Naive B cell (primary cell): ENCODE data around the gene TRHDE. TPM values are rescaled to one million over a fixed set of nuclear protein-coding genes. Genes with fewer than 3 reads are reported as not detected.

Source experiments
- ATAC-seq, 2 donors: fragments of 150-1000 bp; cut with Tn5 transposase; 2 replicates each; pipeline ENCODE4 v1.10.0; 2021; ENCODE audit warnings: low read depth in 2 of 2, mild to moderate bottlenecking in 2 of 2, moderate library complexity in 2 of 2
- DNase-seq: peaks from one replicate; pipeline ENCODE4 v3.0.0; 2022
- H3K27ac Mint-ChIP-seq, 6 donors: one replicate each; pipeline ENCODE4 v1.8.0; 2020 to 2022; ENCODE audit warnings: mild to moderate bottlenecking in 6 of 6, mixed read lengths in 6 of 6, moderate library complexity in 5 of 6, inconsistent platforms in 2 of 6
- H3K27me3 Mint-ChIP-seq, 3 donors: one replicate each; pipeline ENCODE4 v1.8.0; 2021 to 2022; ENCODE audit warnings: mixed read lengths in 3 of 3, mild to moderate bottlenecking in 1 of 3
- H3K36me3 Mint-ChIP-seq, 2 donors: one replicate each; pipeline ENCODE4 v1.8.0; 2020 to 2022; ENCODE audit warnings: mixed read lengths in 2 of 2, inconsistent platforms in 1 of 2, mild to moderate bottlenecking in 1 of 2
- H3K4me1 Mint-ChIP-seq, 3 donors: one replicate each; pipeline ENCODE4 v1.8.0; 2020 to 2022; ENCODE audit warnings: mixed read lengths in 3 of 3, inconsistent platforms in 1 of 3, mild to moderate bottlenecking in 1 of 3, moderate library complexity in 1 of 3
- H3K4me3 Mint-ChIP-seq, 8 donors: one replicate each; pipeline ENCODE4 v1.8.0; 2020 to 2022; ENCODE audit warnings: mild to moderate bottlenecking in 8 of 8, mixed read lengths in 8 of 8, moderate library complexity in 8 of 8, inconsistent platforms in 2 of 8
- H3K9me3 Mint-ChIP-seq, 7 donors: one replicate each; pipeline ENCODE4 v1.8.0; 2020 to 2022; ENCODE audit warnings: mixed read lengths in 7 of 7, mild to moderate bottlenecking in 5 of 7, inconsistent platforms in 2 of 7, moderate library complexity in 1 of 7
- polyA plus RNA-seq, 6 donors: library from polyadenylated mRNA; unstranded; fragments of 300-500 nt; fragmentation: Illumina TruSeq; gene quantifications; one replicate each; pipeline ENCODE4 v1.2.3, GENCODE V29; 2021; ENCODE audit warnings: low read depth in 6 of 6

TRHDE gene
- polyA plus RNA-seq, 6 donors from 2014 or later = not detected

DNA sequence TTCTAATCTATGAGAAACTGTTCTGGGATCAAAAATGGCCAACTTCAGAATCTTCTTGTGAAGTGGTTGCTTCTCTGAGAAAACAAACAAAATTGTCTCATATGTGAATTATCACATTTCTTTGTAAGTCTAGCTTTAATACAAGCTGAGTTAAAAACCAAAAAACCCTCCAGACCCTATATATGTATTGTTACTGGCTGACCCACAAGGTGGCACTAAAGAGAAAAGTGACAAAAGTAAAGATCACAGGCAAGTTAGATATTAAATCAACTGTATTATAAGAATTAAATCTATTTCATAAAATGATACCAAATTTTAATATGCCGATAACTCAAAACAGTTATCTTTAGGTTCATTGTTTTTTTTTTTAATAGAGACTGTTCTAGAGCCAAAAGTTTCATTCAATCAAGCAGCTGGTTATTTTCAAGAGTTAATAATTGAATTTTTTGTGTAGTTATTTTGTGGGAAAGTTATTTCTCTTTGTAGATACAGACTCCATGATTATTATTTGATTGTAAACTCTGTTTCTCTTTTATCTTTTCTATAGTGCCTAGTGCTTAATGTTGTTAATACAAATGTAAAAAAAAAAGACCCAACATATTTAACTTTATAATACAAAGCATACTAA lies 7.5 kb upstream of the TRHDE start:
- no peak overlapping the region for H3K4me3 Mint-ChIP-seq
- H3K4me1 Mint-ChIP-seq = no peaks in the 10 kb centered on the region
- no peaks in the 10 kb centered on the region for H3K36me3 Mint-ChIP-seq
- ATAC-seq (no peak), DNase-seq (no peak)
- no peak overlapping the region for H3K27ac Mint-ChIP-seq
- peaks cover 0 to under 1% (median 0%) of the 10 kb centered on the region in 7 donors for H3K9me3 Mint-ChIP-seq
- H3K27me3 Mint-ChIP-seq = peaks cover 0 to 10% (median 6%) of the 10 kb centered on the region in 3 donors

DNA sequence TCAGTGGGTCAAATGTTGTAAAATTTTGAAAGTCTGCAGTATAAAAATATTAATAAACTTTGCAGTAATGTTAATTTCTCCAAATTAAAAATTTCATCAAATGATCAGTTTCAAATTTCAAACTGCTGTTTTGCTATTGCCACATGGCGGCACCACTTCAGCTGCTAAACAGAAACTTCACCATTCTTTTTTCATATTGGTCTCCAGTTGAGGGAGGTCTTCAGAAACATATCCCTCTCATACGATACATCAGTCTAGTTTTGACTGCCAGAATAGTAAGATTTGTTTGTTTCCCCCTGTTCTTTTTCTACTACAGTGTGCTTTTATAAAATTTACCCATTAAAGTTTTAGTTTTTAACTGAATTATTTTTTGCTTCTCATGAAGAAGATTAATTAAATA lies 4.2 kb upstream of the TRHDE start:
- DNase-seq (no peak), ATAC-seq (no peak)
- H3K4me1 Mint-ChIP-seq = peaks cover 0 to 6% (median 5%) of the 10 kb centered on the region in 3 donors
- peaks cover 0 to 2% (median 0%) of the 10 kb centered on the region in 7 donors for H3K9me3 Mint-ChIP-seq
- H3K4me3 Mint-ChIP-seq = no peak overlapping the region
- peaks cover 15 to 29% (median 26%) of the 10 kb centered on the region in 3 donors for H3K27me3 Mint-ChIP-seq
- peaks cover 0 to 6% of the 10 kb centered on the region in 2 donors for H3K36me3 Mint-ChIP-seq
- no peak overlapping the region for H3K27ac Mint-ChIP-seq

DNA sequence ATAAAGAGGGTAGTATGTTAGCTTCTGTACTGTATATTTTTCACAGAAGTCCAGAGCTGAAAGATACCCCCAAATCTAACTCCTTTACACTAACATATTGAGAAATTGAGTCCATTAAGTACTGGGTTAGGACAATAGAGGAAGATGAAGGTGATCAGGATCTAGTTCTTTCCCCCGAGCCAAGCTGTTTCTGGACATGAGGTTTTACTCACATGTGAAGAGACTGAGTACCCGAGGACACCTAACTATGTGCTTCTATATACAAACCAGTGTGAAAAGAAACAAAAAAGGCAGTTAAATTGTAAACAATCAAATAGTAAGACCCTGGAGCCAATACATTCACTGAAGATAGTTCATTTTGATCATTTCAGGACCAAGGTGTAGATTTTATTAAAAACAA lies 3.8 kb upstream of the TRHDE start:
- DNase-seq (no peak), ATAC-seq (no peak)
- H3K4me1 Mint-ChIP-seq = peaks cover 0 to 6% (median 5%) of the 10 kb centered on the region in 3 donors
- H3K36me3 Mint-ChIP-seq = peaks cover 0 to 6% of the 10 kb centered on the region in 2 donors
- H3K27ac Mint-ChIP-seq = no peak overlapping the region
- H3K4me3 Mint-ChIP-seq = no peak overlapping the region
- H3K27me3 Mint-ChIP-seq = peaks cover 15 to 29% (median 27%) of the 10 kb centered on the region in 3 donors
- H3K9me3 Mint-ChIP-seq = peaks cover 0 to 2% (median 0%) of the 10 kb centered on the region in 7 donors

DNA sequence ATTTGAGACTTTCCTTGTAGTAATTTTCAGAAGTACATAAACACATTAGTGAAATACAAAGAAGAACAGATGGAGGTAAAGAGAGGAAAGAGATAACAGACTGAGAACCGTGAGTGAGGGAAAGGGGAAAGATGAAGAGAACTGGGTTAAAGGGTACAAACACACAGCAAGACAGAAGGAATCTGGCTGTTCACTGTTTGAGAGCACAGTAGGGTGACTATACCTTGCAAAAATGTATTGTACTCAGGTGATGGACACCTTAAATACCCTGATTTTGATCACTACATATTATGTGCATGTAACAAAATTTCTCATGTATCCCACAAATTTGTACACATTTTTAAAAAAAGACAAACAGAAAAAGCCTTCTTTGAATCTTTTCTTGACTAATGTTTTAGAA lies 2.7 kb upstream of the TRHDE start:
- Mint-ChIP-seq H3K27me3 (peaks cover 25 to 39% (median 38%) of the 10 kb centered on the region in 3 donors), H3K4me3 (no peak overlapping the region), H3K4me1 (peaks cover 5 to 12% (median 5%) of the 10 kb centered on the region in 3 donors), H3K36me3 (peaks cover 0 to 6% of the 10 kb centered on the region in 2 donors), H3K9me3 (peaks cover 0 to 3% (median 0%) of the 10 kb centered on the region in 7 donors), H3K27ac (no peak overlapping the region)
- ATAC-seq (no peak), DNase-seq (no peak)

DNA sequence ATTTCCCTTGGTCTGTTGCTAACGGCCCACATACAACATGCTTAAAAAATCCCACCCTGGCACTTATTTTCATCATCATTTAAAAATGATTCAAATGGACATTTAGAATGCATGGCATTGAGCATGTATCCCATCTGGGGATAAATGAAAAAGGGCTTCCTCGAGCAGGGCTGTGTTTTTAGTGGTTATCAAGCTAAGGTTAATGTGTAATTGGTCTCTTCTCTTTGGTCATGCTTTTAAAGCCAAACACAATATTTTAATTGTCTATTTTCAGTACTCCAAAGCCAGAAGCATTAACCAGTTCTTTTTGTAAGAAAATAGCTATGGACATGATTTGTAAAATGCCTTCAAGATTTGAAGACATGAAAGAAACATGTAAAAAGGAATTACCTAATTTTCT lies 1.9 kb upstream of the TRHDE start:
- Mint-ChIP-seq H3K27ac (no peak overlapping the region), H3K4me1 (peaks cover 5 to 12% (median 5%) of the 10 kb centered on the region in 3 donors), H3K9me3 (peaks cover 0 to 3% (median 0%) of the 10 kb centered on the region in 7 donors), H3K36me3 (peaks cover 0 to 6% of the 10 kb centered on the region in 2 donors), H3K4me3 (no peak overlapping the region), H3K27me3 (peaks cover 31 to 44% (median 42%) of the 10 kb centered on the region in 3 donors)
- ATAC-seq = no peak
- no peak for DNase-seq

DNA sequence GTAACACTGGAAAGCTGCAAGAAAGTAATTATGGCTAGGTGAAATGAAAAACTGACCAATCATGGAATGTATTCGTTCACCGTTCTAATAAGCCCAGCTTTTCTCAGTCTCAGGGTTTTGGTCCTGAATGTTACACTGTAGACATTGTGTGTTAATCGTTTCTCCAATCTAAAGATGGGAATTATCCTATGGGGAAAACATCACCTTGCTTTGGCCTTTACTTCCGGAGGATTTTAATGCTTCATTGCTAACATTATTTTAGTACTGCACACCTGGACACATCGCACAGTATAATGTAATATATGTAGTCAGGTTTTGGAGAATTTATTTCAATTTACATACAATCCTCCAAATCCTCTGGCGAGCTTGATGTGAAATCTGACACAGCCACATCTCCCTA lies 1.2 kb upstream of the TRHDE start:
- H3K9me3 Mint-ChIP-seq = peaks cover 0 to 6% (median 0%) of the 10 kb centered on the region in 7 donors
- peak overlapping the region in 1 of 8 donors; percentile 10 for H3K4me3 Mint-ChIP-seq
- peaks cover 0 to 6% of the 10 kb centered on the region in 2 donors for H3K36me3 Mint-ChIP-seq
- no peak for ATAC-seq
- H3K27me3 Mint-ChIP-seq = peaks cover 31 to 44% (median 40%) of the 10 kb centered on the region in 3 donors
- DNase-seq = no peak
- H3K27ac Mint-ChIP-seq = no peak overlapping the region
- H3K4me1 Mint-ChIP-seq = peaks cover 5 to 12% (median 5%) of the 10 kb centered on the region in 3 donors

DNA sequence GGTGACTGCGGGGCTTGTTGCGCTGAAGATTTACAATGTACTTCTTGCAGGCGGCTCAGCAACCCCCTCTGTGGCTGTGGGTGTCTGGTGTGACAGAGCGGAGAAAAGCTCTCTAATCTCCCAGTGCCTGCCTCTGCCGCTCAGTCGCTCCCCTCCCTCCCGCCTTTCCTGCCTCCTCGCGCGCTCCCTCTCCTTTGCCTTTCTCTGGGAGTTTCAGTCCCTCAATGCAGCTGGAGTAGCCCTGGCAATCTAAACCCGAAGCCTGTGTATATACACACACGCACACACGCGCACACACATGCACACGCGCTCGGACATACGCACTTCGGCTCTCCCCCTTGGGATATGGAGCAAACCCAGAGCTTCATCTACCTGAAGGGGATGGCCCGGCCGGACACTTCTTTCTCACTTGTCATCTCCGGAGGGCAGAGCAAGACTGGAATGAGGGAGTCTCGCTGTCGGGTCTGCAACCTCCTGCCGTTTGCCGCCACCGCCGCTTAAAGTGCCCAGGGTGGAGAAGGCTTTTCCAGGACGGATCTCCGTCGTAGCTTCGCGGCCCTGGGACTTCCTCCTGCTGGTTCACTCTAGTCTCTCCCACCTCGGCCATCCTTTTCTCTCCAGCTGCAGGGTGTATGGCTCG lies 599 bp upstream of the TRHDE start:
- Mint-ChIP-seq H3K9me3 (peaks cover 0 to 6% (median 0%) of the 10 kb centered on the region in 7 donors), H3K27me3 (peaks cover 31 to 47% (median 43%) of the 10 kb centered on the region in 3 donors), H3K4me1 (peaks cover 5 to 12% (median 5%) of the 10 kb centered on the region in 3 donors), H3K27ac (peak overlapping the region in 1 of 6 donors; percentile 85), H3K36me3 (peaks cover 0 to 6% of the 10 kb centered on the region in 2 donors), H3K4me3 (peak overlapping the region in 7 of 8 donors; percentile 15 to 67 (median 47))
- ATAC-seq = no peak
- DNase-seq = no peak

DNA sequence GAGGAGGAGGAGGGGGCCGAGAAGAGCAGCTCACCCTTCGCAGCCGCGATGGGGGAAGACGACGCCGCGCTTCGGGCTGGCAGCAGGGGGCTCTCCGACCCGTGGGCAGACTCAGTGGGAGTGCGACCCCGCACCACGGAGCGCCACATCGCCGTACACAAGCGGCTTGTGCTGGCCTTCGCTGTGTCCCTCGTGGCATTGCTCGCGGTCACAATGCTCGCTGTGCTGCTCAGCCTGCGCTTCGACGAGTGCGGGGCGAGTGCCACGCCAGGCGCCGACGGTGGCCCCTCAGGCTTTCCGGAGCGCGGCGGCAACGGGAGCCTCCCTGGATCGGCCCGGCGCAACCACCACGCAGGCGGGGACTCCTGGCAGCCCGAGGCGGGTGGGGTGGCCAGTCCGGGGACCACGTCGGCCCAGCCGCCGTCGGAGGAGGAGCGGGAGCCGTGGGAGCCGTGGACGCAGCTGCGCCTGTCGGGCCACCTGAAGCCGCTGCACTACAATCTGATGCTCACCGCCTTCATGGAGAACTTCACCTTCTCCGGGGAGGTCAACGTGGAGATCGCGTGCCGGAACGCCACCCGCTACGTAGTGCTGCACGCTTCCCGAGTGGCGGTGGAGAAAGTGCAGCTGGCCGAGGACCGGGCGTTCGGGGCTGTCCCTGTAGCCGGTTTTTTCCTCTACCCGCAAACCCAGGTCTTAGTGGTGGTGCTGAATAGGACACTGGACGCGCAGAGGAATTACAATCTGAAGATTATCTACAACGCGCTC lies 745 bp downstream of the TRHDE start:
- ATAC-seq (no peak), DNase-seq (no peak)
- no peak overlapping the region for H3K27ac Mint-ChIP-seq
- peaks cover 5 to 12% (median 5%) of the 10 kb centered on the region in 3 donors for H3K4me1 Mint-ChIP-seq
- peaks cover 0 to 6% of the 10 kb centered on the region in 2 donors for H3K36me3 Mint-ChIP-seq
- H3K4me3 Mint-ChIP-seq = peak overlapping the region in 2 of 8 donors; percentile 57 to 72
- H3K27me3 Mint-ChIP-seq = peaks cover 31 to 53% (median 52%) of the 10 kb centered on the region in 3 donors
- H3K9me3 Mint-ChIP-seq = peaks cover 0 to 6% (median 0%) of the 10 kb centered on the region in 7 donors

DNA sequence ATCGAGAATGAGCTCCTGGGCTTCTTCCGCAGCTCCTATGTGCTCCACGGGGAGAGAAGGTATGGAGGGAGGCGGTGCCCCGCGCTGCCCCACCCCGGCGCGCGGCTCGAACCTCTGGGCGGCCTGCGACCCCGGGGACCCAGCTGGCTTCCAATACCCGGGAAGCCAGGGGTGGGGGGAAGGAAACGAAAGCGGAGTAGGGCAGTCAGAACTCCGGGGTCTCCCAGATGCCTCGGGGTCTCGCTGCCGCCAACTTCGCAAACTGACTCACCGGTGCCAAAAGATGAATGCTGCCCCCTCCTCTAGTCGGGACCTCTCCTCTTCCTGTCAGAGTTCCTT lies 1.3 kb downstream of the TRHDE start:
- Mint-ChIP-seq H3K4me1 (peaks cover 5 to 12% (median 5%) of the 10 kb centered on the region in 3 donors), H3K27me3 (peaks cover 31 to 57% (median 51%) of the 10 kb centered on the region in 3 donors), H3K27ac (no peak overlapping the region), H3K36me3 (peaks cover 0 to 6% of the 10 kb centered on the region in 2 donors), H3K9me3 (peaks cover 0 to 6% (median 0%) of the 10 kb centered on the region in 7 donors), H3K4me3 (peak overlapping the region in 3 of 8 donors; percentile 33 to 57 (median 41))
- no peak for DNase-seq
- ATAC-seq = no peak

DNA sequence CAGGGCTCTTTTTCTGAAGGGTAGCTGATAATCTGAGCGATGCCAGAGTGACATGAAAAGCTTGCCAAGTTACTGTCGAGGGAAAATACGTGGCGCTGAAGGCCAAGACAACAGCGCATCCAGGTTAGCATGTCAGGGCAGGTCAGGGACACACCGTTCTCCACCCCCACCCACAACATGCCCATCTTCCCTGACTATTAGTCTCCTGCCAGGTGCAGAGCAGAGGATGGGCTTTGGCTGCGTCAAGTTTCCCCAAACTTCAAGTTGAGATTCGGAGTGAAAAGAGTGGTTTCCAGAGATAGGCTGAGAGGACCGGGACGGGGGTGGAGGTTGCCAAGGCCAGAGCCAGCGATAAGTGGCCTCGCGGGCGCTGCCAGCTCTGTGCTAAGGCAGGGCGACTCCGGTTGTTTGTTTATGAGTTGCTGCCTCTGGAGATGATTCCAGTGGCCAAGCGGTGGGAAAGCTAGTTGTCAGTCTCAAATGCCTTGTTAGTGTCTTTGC lies 1.7 kb downstream of the TRHDE start:
- peaks cover 0 to 6% of the 10 kb centered on the region in 2 donors for H3K36me3 Mint-ChIP-seq
- peaks cover 5 to 12% (median 5%) of the 10 kb centered on the region in 3 donors for H3K4me1 Mint-ChIP-seq
- peaks cover 0 to 6% (median 0%) of the 10 kb centered on the region in 7 donors for H3K9me3 Mint-ChIP-seq
- H3K27me3 Mint-ChIP-seq = peaks cover 31 to 57% (median 50%) of the 10 kb centered on the region in 3 donors
- H3K4me3 Mint-ChIP-seq = peak overlapping the region in 4 of 8 donors; percentile 33 to 45 (median 39)
- H3K27ac Mint-ChIP-seq = no peak overlapping the region
- ATAC-seq (no peak), DNase-seq (no peak)

DNA sequence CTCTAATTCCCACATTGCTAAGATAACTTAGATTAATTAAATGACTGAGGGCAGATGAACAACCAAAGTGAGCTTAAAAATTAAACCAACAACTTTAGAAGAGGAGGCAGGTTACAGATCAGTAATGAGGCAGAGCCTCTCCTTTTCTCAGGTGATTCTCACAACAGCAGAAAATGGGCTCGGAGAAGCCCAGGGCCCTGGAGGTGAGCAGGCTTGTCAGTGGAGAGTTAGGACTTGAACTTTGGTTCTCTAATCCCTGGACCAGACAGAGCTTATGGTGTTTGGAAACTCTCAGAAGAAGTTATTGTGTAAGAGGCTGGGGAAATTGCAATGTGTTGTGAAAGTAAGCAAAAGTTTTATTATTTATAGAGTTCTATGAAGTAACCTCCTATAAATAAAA lies 2.8 kb downstream of the TRHDE start:
- H3K4me1 Mint-ChIP-seq = peaks cover 5 to 12% (median 5%) of the 10 kb centered on the region in 3 donors
- H3K27me3 Mint-ChIP-seq = peaks cover 31 to 55% (median 48%) of the 10 kb centered on the region in 3 donors
- H3K9me3 Mint-ChIP-seq = peaks cover 0 to 6% (median 0%) of the 10 kb centered on the region in 7 donors
- no peak overlapping the region for H3K27ac Mint-ChIP-seq
- no peak overlapping the region for H3K4me3 Mint-ChIP-seq
- peaks cover 0 to 6% of the 10 kb centered on the region in 2 donors for H3K36me3 Mint-ChIP-seq
- ATAC-seq (no peak), DNase-seq (no peak)

DNA sequence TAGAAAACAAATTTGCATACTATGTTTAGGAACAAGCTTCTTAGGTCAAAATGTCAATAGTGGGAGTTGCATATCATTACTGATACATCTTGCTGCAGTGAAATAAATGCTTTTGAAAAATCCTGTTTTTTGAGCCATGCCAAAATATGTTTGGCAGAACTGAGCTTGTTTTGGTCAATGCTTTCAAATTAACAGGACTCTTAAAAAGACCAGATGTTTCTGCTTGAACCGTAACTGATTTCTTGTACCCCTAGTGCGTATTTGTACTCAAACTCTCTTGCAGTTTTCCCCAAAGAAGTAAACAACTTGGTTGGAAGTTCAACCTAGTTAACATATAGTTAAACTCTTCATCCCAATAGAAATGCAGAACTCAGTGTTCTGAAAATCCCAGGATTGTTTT lies 3.4 kb downstream of the TRHDE start:
- peaks cover 5 to 12% (median 5%) of the 10 kb centered on the region in 3 donors for H3K4me1 Mint-ChIP-seq
- DNase-seq (no peak), ATAC-seq (no peak)
- H3K27ac Mint-ChIP-seq = no peak overlapping the region
- H3K36me3 Mint-ChIP-seq = peaks cover 0 to 6% of the 10 kb centered on the region in 2 donors
- H3K4me3 Mint-ChIP-seq = no peak overlapping the region
- H3K9me3 Mint-ChIP-seq = peaks cover 0 to 7% (median 0%) of the 10 kb centered on the region in 7 donors
- peaks cover 31 to 52% (median 43%) of the 10 kb centered on the region in 3 donors for H3K27me3 Mint-ChIP-seq
